Activated CD4-positive, alpha-beta T cell treated with anti-CD3 and anti-CD28 coated beads, Interleukin-2, Interleukin-4, amounts not matched to agents 100 ng/mL and 50 ng/mL, durations not matched to agents 16 hours and 8 hours (primary cell): ENCODE results near the gene HMX2.

ENCODE experiments used
- DNase-seq: peaks from one replicate; pipeline ENCODE4 v3.0.0-alpha.2; 2020; ENCODE audit warnings: low spot score

HMX2 gene

DNA sequence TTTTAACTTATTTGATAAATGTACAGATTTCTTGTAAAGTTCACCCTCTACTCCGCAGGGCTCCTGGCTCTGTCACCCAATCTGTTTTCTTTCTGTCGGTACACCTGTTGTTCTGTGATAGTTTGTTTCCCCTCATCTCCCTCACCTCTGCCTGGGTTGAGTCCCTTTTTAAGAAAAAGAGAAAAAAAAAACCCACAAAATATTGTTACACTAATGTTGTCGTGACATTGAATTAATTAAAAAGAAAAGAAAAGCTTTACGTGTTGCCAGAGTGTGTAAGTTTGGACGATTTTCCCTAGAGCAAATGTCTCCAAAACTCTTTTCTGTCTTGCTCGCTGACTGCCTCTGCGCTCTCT, 8.8 kb upstream of the HMX2 start:
- DNase-seq = no peak

DNA sequence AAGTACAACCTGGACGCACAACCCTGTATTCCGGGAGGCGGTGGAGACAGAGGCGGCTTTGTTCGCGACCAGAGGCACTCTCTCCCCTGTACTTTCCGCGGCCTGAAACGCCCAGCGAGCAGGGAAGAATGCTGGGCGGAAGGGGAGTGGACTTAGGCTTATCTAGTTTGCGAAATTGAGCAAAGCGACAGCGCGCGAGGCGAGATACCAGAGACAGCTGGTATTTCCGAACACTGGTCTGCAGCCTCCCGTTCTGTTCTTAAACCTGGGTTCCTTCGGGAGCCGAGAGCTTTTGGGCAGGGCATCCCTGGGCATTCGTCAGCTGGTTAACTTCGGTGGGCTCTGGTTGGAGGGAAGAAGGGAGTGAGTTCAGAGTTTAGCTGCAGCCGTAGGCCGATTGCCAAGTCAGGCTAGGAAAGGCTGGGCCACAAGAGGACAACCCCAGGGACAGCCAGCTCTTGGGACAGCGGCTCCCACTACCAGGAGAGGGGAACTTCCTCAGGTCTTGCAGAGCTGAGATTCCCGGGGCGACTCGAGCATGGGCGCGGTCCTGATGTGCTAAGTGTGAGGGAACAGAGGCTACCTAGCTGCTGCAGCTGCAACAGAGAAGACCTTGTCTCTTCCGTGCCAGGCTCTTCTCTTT, 8.3 kb upstream of the HMX2 start:
- DNase-seq = no peak

DNA sequence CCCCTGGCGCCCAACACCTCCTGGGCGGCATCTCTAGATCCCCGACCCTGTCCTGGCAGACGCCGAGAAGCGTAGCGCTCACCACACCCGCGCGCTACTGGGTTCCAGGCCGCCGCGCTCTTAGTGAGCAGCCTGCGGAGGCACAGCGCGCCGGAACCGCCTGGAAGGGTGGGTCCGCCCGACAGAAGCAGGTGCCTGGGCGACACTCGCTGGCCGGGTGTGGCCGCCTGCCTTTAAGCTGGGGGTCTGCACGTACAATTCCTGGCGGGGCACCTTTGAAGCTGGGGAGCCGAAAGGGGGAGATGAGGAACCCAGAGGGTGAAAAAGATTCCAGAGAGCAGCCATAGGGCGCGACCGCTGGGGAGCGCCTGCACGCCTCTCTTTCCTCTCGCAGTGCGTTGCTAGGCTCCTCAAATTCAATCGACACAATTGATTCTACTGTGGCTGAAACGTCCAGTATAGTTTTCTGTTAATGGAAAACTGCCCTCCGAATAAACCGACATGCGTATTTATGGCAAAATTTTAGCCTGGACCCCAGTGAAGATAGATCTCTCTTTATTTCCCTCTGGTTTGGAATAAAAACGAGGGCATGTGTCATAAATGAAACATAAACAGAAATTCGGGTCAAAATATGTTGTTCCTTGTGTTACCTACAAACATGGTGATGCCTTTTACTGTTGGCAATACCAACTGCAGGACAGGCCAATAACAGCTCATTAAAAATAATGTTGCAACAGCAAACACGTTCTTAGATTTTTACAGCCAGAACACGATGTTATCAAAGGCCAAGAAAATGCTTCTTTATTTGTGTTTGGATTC, 7.6 kb upstream of the HMX2 start:
- no peak for DNase-seq

DNA sequence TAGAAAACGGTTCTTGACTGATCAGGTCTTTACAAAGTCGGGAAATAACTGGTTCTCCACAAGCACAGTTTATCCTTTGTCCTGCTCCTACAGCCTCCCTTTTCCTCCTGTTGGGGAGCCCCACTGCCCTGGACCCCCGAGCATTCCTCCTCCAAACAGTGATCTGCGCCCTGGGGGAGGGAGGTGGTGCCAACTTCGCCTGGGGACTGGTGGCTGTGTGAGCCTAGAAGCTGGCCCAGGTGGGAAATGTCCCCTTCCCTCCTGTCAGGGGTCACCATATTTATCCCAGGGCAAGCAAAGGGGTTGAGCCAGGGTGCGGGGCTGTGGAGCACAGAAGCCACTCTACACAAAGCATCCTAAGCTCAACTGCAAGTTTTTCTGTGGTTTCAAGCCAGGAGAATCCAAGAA, 6.9 kb upstream of the HMX2 start:
- DNase-seq = no peak

DNA sequence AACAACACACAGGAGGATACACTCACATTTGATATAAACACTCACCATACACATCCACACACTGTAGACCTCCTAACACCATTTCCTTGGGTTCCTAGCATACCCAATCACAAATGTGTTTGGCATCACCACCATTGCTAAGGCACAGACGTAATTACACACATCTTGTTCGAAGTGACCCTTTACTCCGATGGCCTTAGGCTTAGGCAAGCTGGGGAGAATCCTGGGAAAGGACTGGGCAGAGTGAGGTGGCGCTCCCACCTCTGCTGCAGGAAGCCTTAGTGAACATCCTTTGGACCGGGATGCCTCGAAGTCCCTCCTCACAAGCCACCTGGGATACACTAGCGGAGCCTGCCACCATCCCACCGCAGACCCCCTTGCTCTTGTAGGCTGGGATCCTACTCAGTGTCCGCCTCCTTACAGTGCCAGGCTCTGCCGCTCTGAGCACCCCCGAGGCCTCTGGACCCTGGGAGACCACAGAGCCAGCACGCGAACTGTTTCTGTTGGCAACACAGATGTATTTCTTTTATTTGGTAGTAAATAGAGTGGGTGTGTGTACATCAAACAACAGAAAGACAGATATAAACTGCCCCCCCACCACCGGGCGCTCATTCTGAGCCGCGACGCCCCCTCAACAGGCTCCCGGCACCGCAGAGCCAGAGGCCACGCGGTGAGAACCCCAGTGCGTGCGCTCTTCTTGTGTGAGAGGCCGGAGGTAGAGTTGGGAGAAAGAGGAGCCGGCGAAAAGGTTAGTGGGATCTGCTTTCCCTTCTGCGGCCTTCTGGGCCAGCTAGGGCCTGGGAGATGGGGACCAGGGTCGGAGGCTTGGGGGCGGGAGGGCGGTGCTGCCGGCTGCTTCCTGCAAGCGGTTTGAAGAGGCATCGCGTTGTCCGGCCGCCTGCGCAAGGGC, 5.9 kb upstream of the HMX2 start:
- DNase-seq = no peak

DNA sequence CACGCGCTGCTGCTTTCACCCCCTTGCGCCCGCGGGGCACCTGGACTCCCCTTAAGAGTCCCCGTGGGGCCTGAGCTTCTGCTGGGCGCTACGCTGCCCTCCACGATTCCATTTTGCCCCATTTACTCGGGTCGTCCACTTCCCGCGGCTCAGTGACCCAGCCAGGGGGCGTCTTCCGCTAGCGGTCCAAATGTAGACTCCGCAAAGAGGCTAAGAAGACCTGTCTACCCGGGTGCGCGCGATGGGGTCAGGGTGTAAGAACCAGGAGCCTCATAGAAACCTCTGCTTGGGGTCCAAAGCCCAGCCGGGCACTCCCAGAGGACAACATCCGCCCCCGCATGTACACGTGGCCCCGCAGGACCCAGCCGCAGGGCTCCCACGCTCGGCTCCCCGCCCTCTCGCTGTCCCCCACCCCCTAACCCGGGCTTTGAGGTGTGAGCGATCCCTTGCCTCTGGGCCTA, 5.2 kb upstream of the HMX2 start:
- DNase-seq = no peak

DNA sequence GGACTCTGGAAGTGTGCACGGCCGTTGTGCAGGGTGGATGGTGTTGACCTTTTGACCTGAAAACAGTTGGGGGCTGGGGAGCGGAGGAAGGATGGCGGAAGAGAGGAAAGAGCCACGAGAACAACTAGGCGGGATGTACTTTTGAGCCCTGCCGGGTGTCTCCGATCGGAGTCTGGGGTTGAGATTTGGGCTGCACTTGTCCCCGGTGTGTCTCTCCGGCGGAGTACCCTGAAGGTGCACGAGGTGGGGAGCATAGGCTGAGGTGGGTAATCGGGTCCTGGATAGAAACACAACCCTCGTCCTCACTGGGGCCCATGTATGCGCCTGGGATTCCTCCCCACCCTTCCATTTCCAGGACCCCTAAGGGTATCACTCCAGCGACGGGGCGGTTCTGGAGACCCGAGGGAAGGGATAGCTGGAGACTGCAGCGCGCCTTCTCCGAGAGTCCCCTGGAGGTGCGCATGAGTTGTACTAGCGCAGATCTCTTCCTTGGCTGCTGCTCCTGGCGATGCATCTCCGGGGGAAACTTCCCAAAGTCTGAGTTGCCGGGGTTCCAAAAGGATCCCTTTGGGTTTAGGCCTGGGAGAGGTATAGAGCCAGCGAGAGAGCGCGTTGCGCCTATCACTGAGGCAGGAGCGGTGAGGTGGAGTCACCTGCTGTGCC, 4.6 kb upstream of the HMX2 start:
- no peak for DNase-seq

DNA sequence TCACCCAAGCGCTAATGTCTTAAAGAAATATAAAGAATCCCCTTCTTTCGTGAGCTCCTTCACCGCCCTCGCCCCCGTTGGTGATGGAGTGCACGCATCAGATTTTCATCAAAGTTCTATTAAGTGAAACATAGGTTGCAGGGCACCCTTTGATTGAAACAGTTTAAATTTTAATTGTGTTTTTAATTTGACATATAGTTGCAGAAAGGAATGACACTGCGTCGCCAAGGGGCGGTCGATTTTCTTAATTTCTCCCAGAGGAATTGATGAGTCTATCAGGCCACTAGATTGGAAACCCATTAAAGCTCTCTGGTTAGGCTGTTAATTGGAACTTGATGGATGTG, 4.1 kb upstream of the HMX2 start:
- DNase-seq = no peak

DNA sequence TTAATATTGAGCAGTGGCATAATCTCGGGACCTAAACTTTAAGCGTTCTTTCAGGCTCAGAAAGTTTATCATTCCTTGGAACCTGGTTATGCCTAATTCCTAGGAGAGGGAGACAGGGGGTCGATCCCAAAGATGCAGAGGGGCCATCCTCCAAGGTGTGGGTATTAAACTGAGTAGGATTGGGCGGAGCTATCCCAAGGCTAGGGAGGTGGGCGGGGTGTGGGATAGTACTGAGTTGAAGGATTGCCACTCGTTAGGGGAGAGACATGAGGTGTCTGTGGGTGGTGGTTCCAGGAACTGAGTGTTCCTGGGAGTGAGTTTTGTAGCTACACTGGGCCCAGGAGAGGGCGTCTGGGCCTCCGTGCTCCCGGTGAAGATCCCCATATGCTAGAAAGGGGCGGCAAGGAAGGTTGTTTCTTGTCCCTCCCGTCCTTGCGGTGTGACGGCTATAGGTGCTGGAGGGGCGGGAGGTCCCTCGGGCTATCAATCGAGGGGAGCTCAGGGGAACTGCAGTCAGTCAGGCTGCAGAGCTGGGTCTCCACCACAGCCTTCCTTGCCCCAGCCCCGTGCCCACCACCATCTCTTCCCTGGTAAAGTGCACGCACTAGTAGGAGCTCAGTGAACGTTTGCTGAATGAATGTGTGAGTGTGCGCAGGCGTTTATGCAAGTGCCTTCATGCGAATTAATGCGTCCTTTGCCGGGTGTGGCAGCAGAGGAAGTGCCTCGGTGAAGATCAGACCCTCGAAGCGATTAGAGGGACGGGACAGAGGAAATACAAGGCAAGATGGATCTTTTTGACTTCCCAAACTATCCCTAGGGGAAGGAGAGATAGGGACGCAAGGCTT, 3.0 kb upstream of the HMX2 start:
- DNase-seq = no peak

DNA sequence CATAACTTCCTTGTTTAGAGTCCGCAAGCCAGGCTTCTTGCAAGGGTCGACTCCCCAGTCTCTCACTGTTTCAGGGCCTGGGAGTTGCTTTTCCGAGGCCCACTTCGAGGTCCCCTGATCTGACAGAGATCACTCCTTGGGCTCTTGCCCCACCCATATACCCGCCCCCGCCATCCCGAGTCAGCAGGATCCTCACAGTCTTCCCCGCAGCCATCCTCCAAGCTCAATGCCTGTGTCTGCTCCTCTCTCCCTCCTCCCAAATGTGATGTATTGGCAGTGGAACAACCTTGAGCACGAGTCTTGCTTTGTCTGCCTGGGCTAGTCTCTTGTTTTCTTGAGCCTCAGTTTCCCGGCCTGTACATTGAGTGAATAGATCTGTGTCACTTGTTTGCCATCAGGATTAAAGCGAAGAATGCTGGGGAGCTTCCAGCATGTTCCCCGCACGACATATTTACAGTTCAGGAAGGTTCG, 2.4 kb upstream of the HMX2 start:
- DNase-seq = no peak

DNA sequence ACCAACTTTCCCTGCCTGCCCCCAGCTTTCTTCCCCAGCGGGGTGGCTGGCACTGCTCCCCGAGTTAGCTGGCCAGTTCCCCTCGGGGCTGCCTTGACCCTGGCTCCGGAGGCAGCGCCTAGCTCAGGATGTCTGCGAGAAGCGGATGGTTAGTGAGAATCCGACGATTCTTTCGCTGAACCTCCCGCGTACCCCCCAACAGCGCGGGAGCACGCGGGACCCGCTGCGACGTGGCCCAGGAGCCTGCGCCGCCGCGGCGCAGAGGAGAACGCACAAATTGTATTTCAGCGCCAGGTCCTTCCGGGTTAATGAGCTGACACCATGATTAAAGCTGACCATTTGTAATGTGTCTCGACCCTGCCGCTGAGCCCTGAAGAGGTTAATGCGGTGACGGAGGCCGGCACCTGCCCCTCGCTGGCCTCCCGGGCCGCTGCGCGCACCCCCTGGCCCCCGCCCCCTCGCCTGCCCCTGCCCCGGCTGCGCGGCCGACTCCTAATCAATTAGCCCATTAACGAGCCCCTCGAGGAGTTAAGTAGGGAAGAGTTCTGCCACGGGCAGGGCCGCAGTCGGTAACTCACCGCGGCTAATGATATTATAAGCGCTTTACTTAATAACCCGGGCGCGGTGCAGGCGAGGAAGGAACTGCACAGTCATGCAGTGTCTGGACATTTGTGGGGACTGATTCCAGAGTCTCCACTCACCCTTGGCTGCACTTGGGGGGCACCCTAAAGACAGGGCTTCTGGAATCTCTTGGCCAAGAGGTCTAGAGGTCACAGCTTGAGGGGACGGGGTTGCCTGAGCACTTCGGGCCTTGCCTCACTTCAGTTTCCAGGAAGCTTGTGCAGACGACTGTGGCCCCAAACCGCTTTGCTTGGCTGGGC, 1.7 kb upstream of the HMX2 start:
- DNase-seq = no peak

DNA sequence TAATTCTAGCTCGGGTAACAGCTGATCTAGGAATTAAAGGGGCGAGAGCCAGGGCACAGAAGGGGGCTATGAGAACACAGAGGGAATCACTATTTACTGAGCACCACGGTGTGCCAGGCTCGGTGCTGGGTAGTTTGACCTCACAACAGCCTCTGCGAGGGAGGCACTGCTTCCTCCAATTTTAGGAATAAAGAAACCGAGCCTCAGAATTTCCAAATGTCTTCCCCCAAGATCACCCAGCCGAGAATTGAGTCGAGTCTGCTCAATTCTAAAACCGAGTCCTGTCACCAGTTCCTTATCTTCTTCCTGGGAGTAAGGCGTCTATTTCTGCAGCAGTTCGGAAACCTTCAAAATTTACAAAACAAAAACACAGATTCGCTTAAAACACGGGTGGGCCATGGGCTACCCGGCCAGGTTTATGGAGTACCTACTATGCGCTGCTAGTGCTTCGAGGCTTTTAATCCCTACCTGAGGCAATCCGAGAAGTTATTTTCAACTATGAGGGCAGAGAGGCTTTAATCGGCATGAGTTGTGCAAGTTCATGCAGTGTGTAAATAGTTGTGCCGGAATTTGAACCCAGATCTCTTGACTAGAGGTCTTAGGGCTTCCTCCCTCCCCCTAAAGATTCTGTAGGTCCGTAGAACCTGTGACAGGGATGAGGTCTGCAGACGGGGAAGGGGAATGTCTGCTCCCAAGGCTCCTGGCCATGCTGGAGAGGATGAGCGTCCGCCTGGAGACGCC, 872 bp upstream of the HMX2 start:
- no peak for DNase-seq

DNA sequence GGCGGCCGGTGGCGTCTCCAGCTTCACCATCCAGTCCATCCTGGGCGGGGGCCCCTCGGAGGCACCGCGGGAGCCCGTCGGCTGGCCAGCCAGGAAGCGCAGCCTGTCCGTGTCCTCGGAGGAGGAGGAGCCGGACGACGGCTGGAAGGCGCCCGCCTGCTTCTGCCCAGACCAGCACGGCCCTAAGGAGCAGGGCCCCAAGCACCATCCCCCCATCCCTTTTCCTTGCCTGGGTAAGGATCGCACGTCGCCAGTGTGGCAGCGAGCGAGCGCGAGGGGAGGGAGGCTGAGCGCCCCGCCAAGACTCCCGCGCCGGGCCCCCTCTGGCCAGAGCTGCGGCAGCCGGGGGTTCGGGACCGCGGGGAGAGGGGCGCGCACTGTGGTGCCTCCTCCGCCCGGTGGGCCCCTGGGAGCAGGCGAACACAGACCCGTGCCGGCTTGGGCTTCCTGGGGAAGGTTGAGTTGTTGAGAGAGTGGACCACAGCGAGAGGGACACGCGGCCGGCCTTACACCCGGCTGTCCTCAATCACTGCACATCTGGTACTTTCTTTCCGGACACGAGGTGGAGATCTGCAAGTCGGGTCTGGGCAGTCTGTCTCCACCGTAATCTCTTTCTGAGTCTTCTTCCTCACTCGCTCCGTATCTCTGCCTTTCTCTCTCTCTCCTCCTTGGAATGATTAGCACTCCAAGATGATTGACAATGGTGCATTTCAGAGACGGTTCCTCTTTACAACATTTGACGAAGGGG, 652 bp downstream of the HMX2 start:
- no peak for DNase-seq

DNA sequence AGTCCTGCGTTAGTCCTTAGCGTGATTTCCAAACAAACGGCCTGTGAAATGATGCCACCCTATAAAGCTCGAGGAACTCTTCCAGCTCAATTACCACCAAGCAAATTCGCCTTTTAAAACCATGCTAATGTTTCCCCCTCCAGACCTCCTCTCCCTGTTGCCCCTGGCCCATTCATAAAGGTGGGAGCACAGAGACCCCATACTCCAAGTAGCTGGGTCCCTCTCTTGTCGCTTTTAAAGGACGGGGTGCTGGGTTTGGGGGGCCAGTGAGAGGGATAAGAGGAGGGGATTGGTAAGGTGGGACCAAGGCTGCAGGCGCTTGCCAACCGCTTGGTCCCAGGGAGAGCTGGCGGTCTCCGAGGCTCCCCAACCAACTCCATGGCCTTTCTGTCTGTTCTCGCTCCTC, 1.2 kb downstream of the HMX2 start:
- DNase-seq = no peak

DNA sequence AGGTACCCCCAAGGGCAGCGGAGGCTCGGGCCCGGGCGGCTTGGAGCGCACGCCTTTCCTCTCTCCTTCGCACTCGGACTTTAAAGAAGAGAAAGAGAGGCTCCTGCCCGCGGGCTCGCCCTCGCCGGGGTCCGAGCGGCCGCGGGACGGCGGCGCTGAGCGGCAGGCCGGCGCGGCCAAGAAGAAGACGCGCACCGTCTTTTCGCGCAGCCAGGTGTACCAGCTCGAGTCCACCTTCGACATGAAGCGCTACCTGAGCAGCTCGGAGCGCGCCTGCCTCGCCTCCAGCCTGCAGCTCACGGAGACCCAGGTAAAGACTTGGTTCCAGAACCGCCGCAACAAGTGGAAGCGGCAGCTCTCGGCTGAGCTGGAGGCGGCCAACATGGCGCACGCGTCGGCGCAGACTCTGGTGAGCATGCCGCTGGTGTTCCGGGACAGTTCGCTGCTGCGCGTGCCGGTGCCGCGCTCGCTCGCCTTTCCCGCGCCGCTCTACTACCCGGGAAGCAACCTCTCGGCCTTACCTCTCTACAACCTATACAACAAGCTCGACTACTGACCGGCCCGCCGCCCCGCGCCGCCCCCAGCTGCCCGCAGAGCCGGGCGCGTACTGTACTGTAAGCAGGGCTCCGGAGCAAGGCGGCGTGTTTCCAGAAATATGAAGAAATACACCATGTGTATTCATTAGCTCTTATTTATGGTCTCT, 1.8 kb downstream of the HMX2 start:
- no peak for DNase-seq

DNA sequence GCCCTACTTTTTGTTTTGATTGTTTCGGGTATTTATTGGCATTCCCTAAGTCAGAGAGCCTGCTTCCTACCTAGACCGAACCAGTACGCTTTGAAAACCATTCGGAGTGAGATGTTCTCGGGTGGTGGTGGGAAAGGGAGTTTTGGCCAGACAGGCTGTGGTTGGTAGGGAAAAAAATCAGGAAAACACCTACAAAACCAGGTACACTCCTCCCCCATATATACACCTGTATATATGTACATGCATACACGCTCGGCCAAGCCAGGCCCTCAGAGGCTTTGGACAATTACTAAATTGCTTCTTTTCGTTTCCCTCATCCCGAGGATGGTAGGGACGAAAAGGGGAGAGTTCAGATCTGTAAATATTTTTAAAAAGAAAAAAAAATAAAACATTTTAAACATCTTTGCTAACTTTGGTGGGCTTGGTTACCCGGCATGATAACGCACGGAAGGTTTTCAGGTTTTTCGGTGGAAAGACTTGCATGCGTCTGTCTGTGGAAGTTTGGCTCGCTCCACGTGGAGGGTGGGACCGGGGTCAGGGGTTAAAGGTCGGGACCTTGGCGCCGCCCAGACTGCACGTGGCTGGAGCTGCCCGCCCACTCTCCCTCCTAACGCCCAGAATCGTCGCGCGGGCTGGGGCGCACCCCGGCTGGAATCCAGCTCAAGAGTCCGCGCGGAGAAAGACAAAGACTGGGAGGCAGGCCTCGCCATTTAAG, 2.5 kb downstream of the HMX2 start:
- DNase-seq = no peak

DNA sequence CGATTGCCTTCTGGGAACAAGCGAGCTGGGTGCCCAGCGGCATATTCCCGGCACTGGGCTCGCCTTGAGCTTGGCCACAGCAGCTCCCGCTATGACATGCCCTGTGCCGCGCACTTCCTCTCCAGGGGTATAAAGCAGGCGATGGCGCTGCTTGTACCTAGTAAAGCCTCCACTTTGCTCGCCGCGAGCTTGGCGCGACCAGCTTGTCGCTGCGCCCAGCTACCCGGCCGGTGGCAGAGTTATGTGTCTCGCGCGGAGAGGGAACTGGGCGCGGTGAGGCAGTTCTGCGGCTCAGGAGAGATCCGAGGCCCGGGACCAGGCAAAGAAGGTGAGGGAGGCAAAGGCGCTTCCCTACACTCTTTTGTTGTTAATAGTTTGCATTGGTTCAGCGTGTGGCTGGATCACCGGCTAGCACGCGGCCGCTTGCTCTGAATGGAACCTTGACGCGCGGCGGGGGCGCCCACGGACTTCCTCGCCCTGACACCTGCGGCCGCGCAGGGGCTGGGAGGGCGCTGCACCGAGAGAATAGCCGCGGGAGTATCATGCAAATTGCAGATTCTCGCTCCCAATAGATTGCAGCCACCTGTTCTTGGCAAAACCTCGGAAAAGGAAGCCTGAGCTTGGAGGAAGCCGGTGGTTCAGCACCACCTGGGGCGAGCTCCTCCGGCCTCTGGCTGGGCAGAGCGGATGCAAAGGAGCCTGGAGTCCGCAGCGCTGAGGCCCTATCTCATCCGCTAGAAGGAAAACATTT, 3.2 kb downstream of the HMX2 start:
- DNase-seq = no peak
